GM12878 (cell line): Measurements from ENCODE around the gene BMP7.

ENCODE experiments used
- ATF7 ChIP-seq: fragments of 450-650 bp; IDR thresholded peaks from 2 replicates; pipeline ENCODE4 v1.6.1; 2016; ENCODE audit warnings: low read depth, mild to moderate bottlenecking
- CHD1 ChIP-seq: IDR thresholded peaks from 2 replicates; pipeline ENCODE4 v1.6.1; 2012; ENCODE audit warnings: low read depth, low read length, improper control_type of control experiment
- CTCF ChIP-seq, 3 experiments: IDR thresholded peaks in 2 of 3; conservative IDR thresholded peaks in 1 of 3; 2 replicates each; pipeline ENCODE4 v1.5.1; 2011; ENCODE audit warnings: low read depth in 3 of 3, low read length in 3 of 3, mild to moderate bottlenecking in 3 of 3, control low read depth in 2 of 3, moderate library complexity in 2 of 3, inconsistent platforms in 1 of 3, mixed read lengths in 1 of 3; ENCODE audit not compliant: control insufficient read depth in 2 of 3, insufficient read depth in 1 of 3; ENCODE audit errors: extremely low read depth in 1 of 3
- EZH2 ChIP-seq: IDR thresholded peaks from 2 replicates; pipeline ENCODE4 v1.6.1; 2012; ENCODE audit warnings: low read depth, mild to moderate bottlenecking, control low read depth, inconsistent platforms, low read length, borderline replicate concordance; ENCODE audit not compliant: control insufficient read depth
- TCF3 ChIP-seq: IDR thresholded peaks from 2 replicates; pipeline ENCODE4 v1.6.1; 2012; ENCODE audit warnings: low read depth, mild to moderate bottlenecking, low read length, borderline replicate concordance; ENCODE audit not compliant: insufficient read depth
- YY1 ChIP-seq: IDR thresholded peaks from 2 replicates; pipeline ENCODE4 v1.6.1; 2011; ENCODE audit warnings: low read depth, mild to moderate bottlenecking, low read length

GRCh38 chr20:57160985-57161384 is 105.5 kb downstream of the BMP7 start:
- no peak for TF ChIP-seq TCF3
- TF ChIP-seq CTCF (IDR thresholded peaks at IDR 0.05 in 2 of 3, conservative IDR thresholded peaks at IDR 0.05 in 1 of 3; ENCODE audit: control insufficient read depth in 2 of 3, extremely low read depth in 1 of 3, insufficient read depth in 1 of 3, low read depth in 3 of 3, low read length in 3 of 3): no peak
- TF ChIP-seq EZH2: no peak
- TF ChIP-seq CHD1: no peak
- no peak for TF ChIP-seq YY1
- no peak for TF ChIP-seq ATF7
